H1 (cell line): ENCODE data around the gene FBN1. TPM values are rescaled to one million over a fixed set of nuclear protein-coding genes. Genes with fewer than 3 reads are reported as not detected.

Experiments used
- CTCF ChIA-PET: fragments of 300-600 bp; sonication (Branson Sonifier 250); formaldehyde crosslinking; loops from one replicate; lab custom pipeline; 2021; ENCODE audit not compliant: partially characterized antibody; lab: Charles Lee
- POLR2A ChIA-PET: fragments of 300-600 bp; sonication (Branson Sonifier 250); formaldehyde crosslinking; loops from one replicate; lab custom pipeline; 2021; ENCODE audit warnings: inconsistent platforms; ENCODE audit not compliant: partially characterized antibody; lab: Charles Lee
- DNase-seq, 2 experiments: peaks; one replicate each; pipeline versions ENCODE4 v3.0.0 to v3.0.0-alpha.2; 2010 to 2022; ENCODE audit warnings: low spot score in 2 of 2, low read depth in 1 of 2, mixed read lengths in 1 of 2
- FAIRE-seq: peaks from 2 replicates; lab custom pipeline; 2011; peaks lifted over from hg19 to GRCh38; lab: Jason Lieb, UNC
- H2AFZ ChIP-seq: 2 replicates; pipeline ENCODE4 v1.8.1; 2012; ENCODE audit warnings: low read length, inconsistent platforms
- H2AK5ac ChIP-seq: 2 replicates; pipeline ENCODE4 v1.6.1; 2013; ENCODE audit warnings: low read depth, low read length
- H2BK120ac ChIP-seq: replicated peaks from 2 replicates; pipeline ENCODE3; 2013; ENCODE audit warnings: low read depth, low read length, inconsistent platforms
- H2BK12ac ChIP-seq: 2 replicates; pipeline ENCODE4 v1.6.1; 2013; ENCODE audit warnings: low read depth, low read length
- H2BK15ac ChIP-seq: 2 replicates; pipeline ENCODE4 v1.6.1; 2013; ENCODE audit warnings: low read length
- H2BK20ac ChIP-seq: 2 replicates; pipeline ENCODE4 v1.6.1; 2013; ENCODE audit warnings: low read length
- H2BK5ac ChIP-seq: 2 replicates; pipeline ENCODE4 v1.6.1; 2013; ENCODE audit warnings: low read depth, low read length
- H3K14ac ChIP-seq: 2 replicates; pipeline ENCODE4 v1.6.1; 2013; ENCODE audit warnings: inconsistent platforms; ENCODE audit not compliant: insufficient read length
- H3K18ac ChIP-seq: 2 replicates; pipeline ENCODE4 v1.6.1; 2013; ENCODE audit warnings: low read length; ENCODE audit errors: extremely low read depth
- H3K23ac ChIP-seq: 2 replicates; pipeline ENCODE4 v1.6.1; 2013; ENCODE audit warnings: inconsistent platforms; ENCODE audit not compliant: insufficient read length
- H3K23me2 ChIP-seq: 2 replicates; pipeline ENCODE4 v1.6.1; 2013; ENCODE audit warnings: low read depth, low read length
- H3K27ac ChIP-seq: 2 replicates; pipeline ENCODE4 v1.6.1; 2011; ENCODE audit warnings: low read depth, low read length, inconsistent platforms
- H3K27me3 ChIP-seq, 4 experiments: replicated peaks in 1 of 4; 1 replicate in 1 of 4; 2 replicates in 3 of 4; pipeline versions ENCODE4 v1.6.1 to v1.8.1; 2011 to 2013; ENCODE audit warnings: low read length in 3 of 4, mild to moderate bottlenecking in 3 of 4, inconsistent platforms in 2 of 4, mixed read lengths in 2 of 4, moderate library complexity in 1 of 4; ENCODE audit not compliant: control insufficient read depth in 3 of 4, insufficient read depth in 3 of 4; ENCODE audit errors: extremely low read depth in 1 of 4
- H3K36me3 ChIP-seq, 4 experiments: 2 replicates each; pipeline versions ENCODE4 v1.6.1 to v1.8.1; 2011 to 2013; ENCODE audit warnings: mild to moderate bottlenecking in 4 of 4, low read length in 3 of 4, moderate library complexity in 2 of 4, control low read depth in 1 of 4, inconsistent platforms in 1 of 4; ENCODE audit not compliant: insufficient read depth in 4 of 4, control insufficient read depth in 2 of 4
- H3K4ac ChIP-seq: replicated peaks from 2 replicates; pipeline ENCODE3; 2013; ENCODE audit warnings: low read length, low read depth, mixed read lengths, inconsistent platforms; ENCODE audit not compliant: insufficient read length
- H3K4me1 ChIP-seq, 4 experiments: replicated peaks in 1 of 4; 1 replicate in 1 of 4; 2 replicates in 3 of 4; pipeline versions ENCODE4 v1.6.1 to v1.8.1; 2011 to 2013; ENCODE audit warnings: low read length in 3 of 4, inconsistent platforms in 2 of 4, mixed read lengths in 1 of 4; ENCODE audit not compliant: insufficient read depth in 4 of 4, control insufficient read depth in 3 of 4
- H3K4me2 ChIP-seq, 2 experiments: 2 replicates each; pipeline versions ENCODE4 v1.6.1 to v1.8.1; 2011 to 2013; ENCODE audit warnings: low read depth in 2 of 2, low read length in 2 of 2, control low read depth in 1 of 2, inconsistent platforms in 1 of 2, mild to moderate bottlenecking in 1 of 2; ENCODE audit not compliant: insufficient read depth in 1 of 2
- H3K4me3 ChIP-seq, 4 experiments: fragments of 200-600, 300-600 bp in 1 of 4; sonication (generic), shearing (Covaris generic), sonication (Bioruptor Twin) in 1 of 4; 2 replicates each; pipeline versions ENCODE4 v1.5.1 to v1.8.1; 2011 to 2016; ENCODE audit warnings: low read length in 4 of 4, low read depth in 3 of 4, control low read depth in 2 of 4, inconsistent platforms in 2 of 4, mild to moderate bottlenecking in 2 of 4, mixed read lengths in 1 of 4, moderate library complexity in 1 of 4; ENCODE audit not compliant: insufficient read depth in 2 of 4; ENCODE audit errors: extremely low read depth in 1 of 4
- H3K56ac ChIP-seq: replicated peaks from 2 replicates; pipeline ENCODE3; 2013; ENCODE audit warnings: low read depth, mild to moderate bottlenecking, mixed read lengths, low read length, inconsistent platforms; ENCODE audit not compliant: insufficient read length
- H3K79me1 ChIP-seq: 2 replicates; pipeline ENCODE4 v1.6.1; 2013; ENCODE audit warnings: low read depth, low read length, control low read depth
- H3K79me2 ChIP-seq, 2 experiments: 2 replicates each; pipeline versions ENCODE4 v1.6.1 to v1.8.1; 2012 to 2013; ENCODE audit warnings: low read length in 2 of 2, mild to moderate bottlenecking in 2 of 2, inconsistent platforms in 1 of 2; ENCODE audit not compliant: insufficient read depth in 2 of 2, control insufficient read depth in 1 of 2
- H3K9ac ChIP-seq, 4 experiments: replicated peaks in 1 of 4; 1 replicate in 1 of 4; 2 replicates in 3 of 4; pipeline versions ENCODE4 v1.6.1 to v1.8.1; 2011 to 2013; ENCODE audit warnings: low read depth in 3 of 4, low read length in 3 of 4, control low read depth in 2 of 4, mild to moderate bottlenecking in 2 of 4, moderate library complexity in 2 of 4, inconsistent platforms in 1 of 4; ENCODE audit errors: extremely low read depth in 1 of 4
- H3K9me3 ChIP-seq, 2 experiments: 2 replicates each; pipeline versions ENCODE4 v1.6.1 to v1.8.1; 2012 to 2013; ENCODE audit warnings: mild to moderate bottlenecking in 2 of 2, moderate library complexity in 2 of 2, control low read depth in 1 of 2, inconsistent platforms in 1 of 2, low read depth in 1 of 2, low read length in 1 of 2, mixed read lengths in 1 of 2; ENCODE audit not compliant: insufficient read depth in 2 of 2
- H4K20me1 ChIP-seq, 2 experiments: replicated peaks in 1 of 2; 2 replicates each; pipeline versions ENCODE3 to v1.8.1; 2011 to 2013; ENCODE audit warnings: inconsistent platforms in 2 of 2, low read length in 2 of 2, mild to moderate bottlenecking in 1 of 2; ENCODE audit not compliant: insufficient read depth in 2 of 2, control insufficient read depth in 1 of 2
- H4K5ac ChIP-seq: 2 replicates; pipeline ENCODE4 v1.6.1; 2013; ENCODE audit warnings: low read length, low read depth, mixed read lengths, inconsistent platforms; ENCODE audit not compliant: insufficient read length
- H4K8ac ChIP-seq: 2 replicates; pipeline ENCODE4 v1.8.0; 2013; ENCODE audit warnings: mild to moderate bottlenecking, moderate library complexity, low read length, inconsistent platforms; ENCODE audit not compliant: insufficient read depth; ENCODE audit errors: extremely low read depth
- H4K91ac ChIP-seq: replicated peaks from 2 replicates; pipeline ENCODE3; 2013; ENCODE audit warnings: low read length, mixed read lengths, inconsistent platforms; ENCODE audit not compliant: insufficient read length
- ASH2L ChIP-seq: fragments of 200-600, 300-600 bp; sonication (generic); IDR thresholded peaks from one replicate; pipeline ENCODE4 v1.7.1; 2017; ENCODE audit warnings: low read length
- BRCA1 ChIP-seq: IDR thresholded peaks from 2 replicates; pipeline ENCODE4 v1.6.1; 2012; ENCODE audit warnings: low read depth, low read length, improper control_type of control experiment
- CBX8 ChIP-seq: fragments of 300-800, 300-1000 bp; sonication (generic); IDR thresholded peaks from 2 replicates; pipeline ENCODE4 v1.7.1; 2016; ENCODE audit warnings: low read depth, low read length, borderline replicate concordance
- CREB1 ChIP-seq: IDR thresholded peaks from 2 replicates; pipeline ENCODE4 v1.6.1; 2012; ENCODE audit warnings: inconsistent platforms
- EGR1 ChIP-seq: IDR thresholded peaks from 2 replicates; pipeline ENCODE4 v1.6.1; 2011; ENCODE audit warnings: low read depth, low read length, borderline replicate concordance
- EZH2 ChIP-seq: fragments of 200-600 bp; sonication (generic); IDR thresholded peaks from 2 replicates; pipeline ENCODE4 v1.7.1; 2012; ENCODE audit warnings: low read depth, mild to moderate bottlenecking, moderate library complexity, low read length, inconsistent platforms; ENCODE audit not compliant: severe bottlenecking
- NANOG ChIP-seq: IDR thresholded peaks from 2 replicates; pipeline ENCODE4 v1.6.1; 2011; ENCODE audit warnings: low read length, low read depth, mild to moderate bottlenecking, inconsistent platforms; ENCODE audit not compliant: insufficient read depth, poor library complexity, severe bottlenecking
- PHF8 ChIP-seq: fragments of 200-600 bp; sonication (generic); conservative IDR thresholded peaks from 2 replicates; pipeline ENCODE4 v1.7.1; 2012; ENCODE audit warnings: low read depth, mild to moderate bottlenecking, inconsistent platforms, low read length, moderate library complexity
- POLR2AphosphoS5 ChIP-seq: IDR thresholded peaks from 2 replicates; pipeline ENCODE4 v1.6.1; 2011; ENCODE audit warnings: low read depth, low read length
- POU5F1 ChIP-seq: IDR thresholded peaks from 2 replicates; pipeline ENCODE4 v1.6.1; 2011; ENCODE audit warnings: low read depth, mild to moderate bottlenecking, low read length, moderate library complexity
- WGBS, 2 experiments: shearing (Covaris generic) in 1 of 2; methylation state at CpG; one replicate each; pipeline versions ENCODE4 v1.1.6 to v1.1.7; 2013 to 2015; ENCODE audit warnings: low lambda C conversion rate in 2 of 2, mixed read lengths in 2 of 2, inconsistent platforms in 1 of 2, low coverage in 1 of 2, missing lambda C conversion rate in 1 of 2; ENCODE audit not compliant: insufficient replicate concordance in 2 of 2, insufficient coverage in 1 of 2, insufficient read length in 1 of 2; ENCODE audit errors: extremely low coverage in 1 of 2, missing lambda C conversion rate in 1 of 2; 5-methylcytosine and 5-hydroxymethylcytosine counted together
- polyA plus RNA-seq, 7 experiments: library from polyadenylated mRNA; depleted of rRNA in 3 of 7; stranded (reverse) in 5 of 7; unstranded in 2 of 7; fragments of >200 nt in 5 of 7; fragments of 200-250 nt in 2 of 7; gene quantifications; 1 replicate in 5 of 7; 2 replicates in 1 of 7; 4 replicates in 1 of 7; pipeline versions ENCODE4 v1.2.1 to v1.2.3, GENCODE V29; 2011 to 2013; ENCODE audit warnings: missing spikeins in 2 of 7, mixed read lengths in 2 of 7
- total RNA-seq: library from RNA; stranded (reverse); fragmentation: NEBNext Ultra II Directional; extraction: Animal tissue kit (Norgen Biotek cat#: 25700); gene quantifications from 2 replicates; pipeline ENCODE4 v1.2.1, GENCODE V29; 2021
- TF ChIP-seq, protein P1 (sequence below): IDR thresholded peaks from 2 replicates; pipeline ENCODE4 v1.6.1; 2012; ENCODE audit warnings: inconsistent platforms

Gene FBN1
- total and polyA plus RNA-seq, 2 of the 8 experiments (the other 6 are each of a cell fraction or from before 2014, with no cell fraction given), result 3.0 to 4.0 TPM

DNA sequence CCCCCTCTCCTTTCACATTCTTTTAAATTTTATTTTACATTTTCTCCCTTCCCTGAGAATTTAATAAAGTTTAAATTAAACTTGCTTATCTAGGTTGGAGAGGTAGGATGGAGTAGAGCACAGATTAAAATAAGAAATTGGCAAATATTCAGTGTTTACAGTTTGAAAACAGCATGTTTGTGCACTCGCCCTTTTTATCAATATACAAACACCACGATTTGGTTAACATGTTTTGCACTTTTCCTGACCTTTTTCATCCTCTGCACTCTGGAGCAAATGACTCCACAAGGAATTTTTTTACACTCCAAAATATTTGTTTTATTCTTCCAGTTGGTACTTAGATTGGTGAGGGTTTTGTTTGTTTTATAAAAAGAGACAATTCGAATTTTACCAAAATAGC is 227.2 kb downstream of the FBN1 start:
- Histone ChIP-seq H2BK5ac (no peak overlapping the region), H2BK12ac (no peak overlapping the region), H4K20me1 (no peaks in the 10 kb centered on the region), H2BK15ac (no peak overlapping the region), H4K91ac (no peak overlapping the region), H3K23ac (no peak overlapping the region), H3K79me2 (no peaks in the 10 kb centered on the region), H3K27ac (no peak overlapping the region), H4K5ac (no peak overlapping the region), H3K18ac (no peak overlapping the region), H3K27me3 (no peaks in the 10 kb centered on the region; a peak in 1 of 7 replicates), H2BK120ac (no peak overlapping the region), H2AFZ (no peak overlapping the region), H3K9ac (no peak overlapping the region), H3K36me3 (no peaks in the 10 kb centered on the region), H3K4ac (no peak overlapping the region), H3K4me1 (peaks cover 2 to 7% (median 3%) of the 10 kb centered on the region in 4 experiments; a peak in 4 of 7 replicates), H4K8ac (no peak overlapping the region), H3K79me1 (no peaks in the 10 kb centered on the region), H3K9me3 (no peaks in the 10 kb centered on the region), H3K4me3 (no peak overlapping the region), H3K4me2 (no peak overlapping the region), H2AK5ac (no peak overlapping the region), H3K14ac (no peak overlapping the region), H3K23me2 (no peaks in the 10 kb centered on the region), H3K56ac (no peak overlapping the region), H2BK20ac (no peak overlapping the region)
- DNase-seq, result no peak
- no peak for FAIRE-seq
- ChIA-PET CTCF (interaction anchor here (0.9 to 6.4 kb wide), 3 partner anchors 10 to 86 kb away, joined by 3 to 44 read pairs (median 5); no protein-coding TSS in a partner anchor), POLR2A (no interaction called here)
- TF ChIP-seq ASH2L (no peak), CREB1 (no peak), CBX8 (no peak), PHF8 (no peak), BRCA1 (no peak), NANOG (no peak), EZH2 (no peak), POLR2AphosphoS5 (no peak), EGR1 (no peak), POU5F1 (no peak)
- TF ChIP-seq, protein P1, sequence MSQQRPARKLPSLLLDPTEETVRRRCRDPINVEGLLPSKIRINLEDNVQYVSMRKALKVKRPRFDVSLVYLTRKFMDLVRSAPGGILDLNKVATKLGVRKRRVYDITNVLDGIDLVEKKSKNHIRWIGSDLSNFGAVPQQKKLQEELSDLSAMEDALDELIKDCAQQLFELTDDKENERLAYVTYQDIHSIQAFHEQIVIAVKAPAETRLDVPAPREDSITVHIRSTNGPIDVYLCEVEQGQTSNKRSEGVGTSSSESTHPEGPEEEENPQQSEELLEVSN, result no peak
- 87% methylated on average over 3 of the region's 3 CpGs; no CpG with 5 or more reads in 1 of the 2 experiments for WGBS, 2 experiments
